ENCODE data around the gene PRG2. TPM values are rescaled to one million over a fixed set of nuclear protein-coding genes. Genes with fewer than 3 reads are reported as not detected.

Gene PRG2
- polyA plus RNA-seq, 3 donors = 0.98 to 1.8 (median 1.7) TPM

GRCh38 chr11:57424137-57424791 lies 33.8 kb upstream of the PRG2 start:
- no peak for DNase-seq (ENCODE audit: extremely low read depth in 1 of 11, low read depth in 9 of 11, low spot score in 4 of 11)

- no peak for DNase-seq (ENCODE audit: extremely low read depth in 1 of 11, low read depth in 9 of 11, low spot score in 4 of 11)
These were observed 32.2 kb upstream of the PRG2 start for GRCh38 chr11:57422669-57423068.

GRCh38 chr11:57421805-57422204 lies 31.4 kb upstream of the PRG2 start:
- DNase-seq (ENCODE audit: extremely low read depth in 1 of 11, low read depth in 9 of 11, low spot score in 4 of 11) = no peak

- DNase-seq (ENCODE audit: extremely low read depth in 1 of 11, low read depth in 9 of 11, low spot score in 4 of 11) = no peak
These were observed 30.6 kb upstream of the PRG2 start for GRCh38 chr11:57421066-57421465.

GRCh38 chr11:57419146-57419545 lies 28.7 kb upstream of the PRG2 start:
- no peak for DNase-seq (ENCODE audit: extremely low read depth in 1 of 11, low read depth in 9 of 11, low spot score in 4 of 11)

- no peak for DNase-seq (ENCODE audit: extremely low read depth in 1 of 11, low read depth in 9 of 11, low spot score in 4 of 11)
These were observed 27.7 kb upstream of the PRG2 start for GRCh38 chr11:57418131-57418530.

GRCh38 chr11:57417056-57417455 lies 26.6 kb upstream of the PRG2 start:
- DNase-seq (ENCODE audit: extremely low read depth in 1 of 11, low read depth in 9 of 11, low spot score in 4 of 11) = no peak

- DNase-seq (ENCODE audit: extremely low read depth in 1 of 11, low read depth in 9 of 11, low spot score in 4 of 11) = no peak
These were observed 26.0 kb upstream of the PRG2 start for GRCh38 chr11:57416436-57416835.

- DNase-seq (ENCODE audit: extremely low read depth in 1 of 11, low read depth in 9 of 11, low spot score in 4 of 11) = no peak
These were observed 24.3 kb upstream of the PRG2 start for GRCh38 chr11:57414612-57415212.

GRCh38 chr11:57413681-57414080 lies 23.2 kb upstream of the PRG2 start:
- DNase-seq (ENCODE audit: extremely low read depth in 1 of 11, low read depth in 9 of 11, low spot score in 4 of 11) = no peak

- DNase-seq (ENCODE audit: extremely low read depth in 1 of 11, low read depth in 9 of 11, low spot score in 4 of 11) = no peak
These were observed 19.8 kb upstream of the PRG2 start for GRCh38 chr11:57410287-57410686.

GRCh38 chr11:57409321-57410100 lies 19.1 kb upstream of the PRG2 start:
- DNase-seq (ENCODE audit: extremely low read depth in 1 of 11, low read depth in 9 of 11, low spot score in 4 of 11) = no peak

- DNase-seq (ENCODE audit: extremely low read depth in 1 of 11, low read depth in 9 of 11, low spot score in 4 of 11) = no peak
These were observed 18.3 kb upstream of the PRG2 start for GRCh38 chr11:57408771-57409170.

GRCh38 chr11:57407941-57408475 lies 17.6 kb upstream of the PRG2 start:
- no peak for DNase-seq (ENCODE audit: extremely low read depth in 1 of 11, low read depth in 9 of 11, low spot score in 4 of 11)

GRCh38 chr11:57407010-57407920 lies 16.8 kb upstream of the PRG2 start:
- DNase-seq (ENCODE audit: extremely low read depth in 1 of 11, low read depth in 9 of 11, low spot score in 4 of 11) = no peak

GRCh38 chr11:57406337-57406904 lies 16.0 kb upstream of the PRG2 start:
- DNase-seq (ENCODE audit: extremely low read depth in 1 of 11, low read depth in 9 of 11, low spot score in 4 of 11) = no peak

GRCh38 chr11:57405271-57405860 lies 14.9 kb upstream of the PRG2 start:
- no peak for DNase-seq (ENCODE audit: extremely low read depth in 1 of 11, low read depth in 9 of 11, low spot score in 4 of 11)

- no peak for DNase-seq (ENCODE audit: extremely low read depth in 1 of 11, low read depth in 9 of 11, low spot score in 4 of 11)
These were observed 13.3 kb upstream of the PRG2 start for GRCh38 chr11:57403802-57404147.
